NCI-H345 treated with DMSO at 0.1 percent for 48 hours (cell line): Measurements from ENCODE around the gene SLC9A9.
A peak's percentile ranks its signal among the peaks of the same experiment; 100 is the strongest.

Source experiments
- DNase-seq: peaks from one replicate; lab custom pipeline; 2025; ENCODE audit not compliant: unreplicated experiment; lab: John Stamatoyannopoulos, UW

The SLC9A9 gene

DNA sequence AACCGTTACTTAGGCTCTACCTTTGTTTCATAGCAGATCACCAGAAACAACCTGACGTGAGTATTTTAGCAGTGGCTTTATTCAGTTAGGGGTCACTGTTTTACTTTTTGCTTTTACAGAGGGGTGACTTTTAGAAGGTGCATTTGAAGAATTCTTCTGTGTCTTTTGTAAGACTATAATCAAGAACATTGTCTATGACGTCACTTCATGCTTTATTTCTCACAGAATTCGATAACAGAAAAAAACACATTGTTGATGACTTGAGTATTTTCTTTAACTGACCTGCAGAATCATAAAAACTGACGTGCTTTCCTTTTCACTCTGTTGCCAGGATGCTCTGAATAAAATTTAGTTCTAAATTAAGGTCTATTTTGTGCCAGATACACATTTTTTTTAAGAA lies 244.5 kb downstream of the SLC9A9 start:
- no peak for DNase-seq

GRCh38 chr3:143601723-143602484 lies 246.4 kb downstream of the SLC9A9 start:
- DNase-seq: no peak

DNA sequence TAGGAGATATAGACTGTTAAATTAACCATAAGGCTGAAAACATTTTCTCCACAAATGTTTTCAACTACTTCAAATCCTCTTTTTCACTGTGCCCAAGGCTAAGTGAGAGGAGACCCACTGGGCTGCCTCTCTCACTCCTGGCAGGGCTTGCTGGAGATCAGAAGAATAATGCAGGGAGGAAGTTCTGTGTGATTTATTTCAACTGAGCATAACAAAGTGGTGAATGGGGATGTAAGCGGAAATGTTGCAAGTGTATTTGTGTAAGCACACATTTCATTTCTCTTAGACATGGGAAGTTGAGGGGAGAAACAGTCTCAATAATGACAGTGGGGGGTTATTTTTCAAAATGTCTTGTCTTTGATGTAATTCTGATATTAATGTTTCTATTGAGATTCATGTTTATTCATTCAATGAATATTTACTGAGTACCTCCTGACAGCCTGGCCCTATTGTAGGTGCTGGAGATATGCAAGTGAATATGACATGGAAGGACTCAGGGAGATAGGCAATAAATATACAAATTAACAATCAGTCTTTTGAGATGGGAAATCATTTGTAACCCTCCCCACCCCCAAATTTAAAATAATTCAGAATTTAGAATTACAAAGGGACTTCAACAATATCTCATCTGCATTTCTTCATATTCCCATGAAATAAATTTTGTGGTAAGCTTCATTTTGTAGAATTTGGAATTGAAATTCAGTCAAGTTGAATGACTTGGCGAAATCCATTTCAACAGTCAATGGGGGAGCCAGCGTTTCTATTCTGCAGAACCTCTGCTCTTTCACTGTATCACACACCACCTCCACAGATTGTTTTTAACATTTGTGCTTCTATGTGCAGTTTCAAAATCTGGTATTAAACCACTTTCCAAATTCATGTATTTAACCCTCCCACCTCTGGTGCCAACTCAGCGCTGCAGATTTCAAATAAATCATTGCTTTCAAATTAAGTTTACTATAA lies 247.2 kb downstream of the SLC9A9 start:
- peak; percentile 16 for DNase-seq

GRCh38 chr3:143597774-143598652 lies 250.3 kb downstream of the SLC9A9 start:
- no peak for DNase-seq

GRCh38 chr3:143596957-143597642 lies 251.2 kb downstream of the SLC9A9 start:
- no peak for DNase-seq

- no peak for DNase-seq
Measured at GRCh38 chr3:143595456-143596077, 252.7 kb downstream of the SLC9A9 start.

DNA sequence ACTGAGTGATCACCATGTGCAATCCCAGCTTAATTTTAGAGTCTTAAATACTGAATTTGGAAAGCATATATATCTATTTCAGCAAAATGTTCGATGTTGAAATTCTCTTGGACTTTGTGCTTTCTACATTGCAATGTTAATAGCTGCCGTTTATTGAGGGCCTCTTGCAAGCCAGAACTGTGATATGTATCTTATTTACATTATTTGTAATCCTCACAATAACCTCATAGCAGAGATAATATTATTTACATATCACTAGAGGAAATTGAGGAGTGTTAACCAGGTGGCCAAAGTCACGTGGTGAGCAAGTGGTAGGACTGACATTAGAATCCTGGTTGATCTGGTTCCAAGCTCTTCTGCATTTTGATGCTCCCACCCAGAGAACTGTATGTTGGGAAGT lies 254.1 kb downstream of the SLC9A9 start:
- no peak for DNase-seq

- no peak for DNase-seq
Measured at GRCh38 chr3:143590660-143591059, 257.6 kb downstream of the SLC9A9 start.

GRCh38 chr3:143586576-143586975 lies 261.7 kb downstream of the SLC9A9 start:
- no peak for DNase-seq

DNA sequence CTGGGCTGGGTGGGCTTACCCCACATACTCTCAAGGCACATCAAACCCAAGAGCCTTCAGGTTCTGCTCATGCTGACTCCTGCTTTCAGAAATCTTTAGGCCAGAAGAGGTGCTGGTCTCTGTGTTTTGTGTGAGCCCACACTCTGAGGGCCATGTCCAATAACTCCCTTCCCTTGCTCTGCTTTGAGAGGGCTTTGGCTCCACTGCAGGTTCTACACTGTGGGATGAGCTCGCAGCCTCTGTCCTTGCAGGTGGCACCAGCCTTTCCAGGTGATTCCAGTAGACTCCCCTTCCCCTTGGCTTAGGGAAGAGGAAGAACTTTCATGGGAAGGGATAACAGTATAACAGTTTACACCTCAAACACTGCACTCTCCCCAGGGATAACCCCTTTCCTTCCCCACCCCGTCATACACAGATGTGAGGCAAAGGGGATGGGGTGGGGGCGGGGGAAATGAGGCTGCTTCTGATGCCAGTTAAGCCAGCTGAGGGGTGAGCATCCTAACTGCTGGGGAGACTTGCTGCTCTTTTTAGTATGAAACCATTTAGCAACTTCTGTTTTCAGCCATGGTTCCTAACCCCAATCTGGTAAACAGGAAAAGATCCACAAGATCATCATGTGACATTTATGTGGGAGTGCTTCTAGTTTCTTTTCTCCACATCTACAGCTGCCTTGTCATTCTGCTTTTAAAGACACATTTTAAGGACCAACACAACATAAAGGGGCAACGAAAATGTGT lies 262.4 kb downstream of the SLC9A9 start:
- no peak for DNase-seq

GRCh38 chr3:143584474-143584873 lies 263.8 kb downstream of the SLC9A9 start:
- DNase-seq: no peak

- DNase-seq: no peak
Measured at GRCh38 chr3:143581972-143582722, 266.1 kb downstream of the SLC9A9 start.

DNA sequence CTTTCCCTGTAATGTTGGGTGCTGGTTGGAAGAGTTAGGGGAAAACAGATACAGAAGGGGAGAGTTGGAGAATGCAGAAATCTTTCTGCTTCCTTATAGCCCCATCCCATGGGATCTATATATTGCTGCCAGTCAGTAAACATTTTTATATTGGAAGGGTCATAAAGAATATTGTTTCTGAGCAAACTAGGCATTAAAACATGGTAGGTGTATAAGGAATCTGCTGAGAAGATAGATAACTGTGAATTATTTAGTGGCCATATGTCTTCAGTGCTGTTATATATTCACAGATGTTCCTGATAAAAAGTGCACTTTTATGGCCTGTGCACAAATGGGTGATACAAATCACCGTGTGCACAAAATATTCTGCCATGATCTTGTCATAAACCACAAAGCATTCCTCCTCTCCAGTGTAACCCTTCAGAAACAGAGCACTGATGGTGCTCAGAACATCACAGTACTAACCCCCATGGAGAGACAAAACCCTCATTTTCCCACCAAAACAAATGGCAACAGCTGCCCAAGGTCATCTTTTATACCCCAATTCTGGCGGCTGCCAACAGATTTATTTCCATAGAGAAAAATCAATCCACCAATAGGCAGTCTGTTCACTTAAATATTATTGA lies 269.3 kb downstream of the SLC9A9 start:
- no peak for DNase-seq

- DNase-seq: no peak
Measured at GRCh38 chr3:143576568-143577270, 271.5 kb downstream of the SLC9A9 start.

GRCh38 chr3:143574933-143575332 lies 273.3 kb downstream of the SLC9A9 start:
- no peak for DNase-seq

DNA sequence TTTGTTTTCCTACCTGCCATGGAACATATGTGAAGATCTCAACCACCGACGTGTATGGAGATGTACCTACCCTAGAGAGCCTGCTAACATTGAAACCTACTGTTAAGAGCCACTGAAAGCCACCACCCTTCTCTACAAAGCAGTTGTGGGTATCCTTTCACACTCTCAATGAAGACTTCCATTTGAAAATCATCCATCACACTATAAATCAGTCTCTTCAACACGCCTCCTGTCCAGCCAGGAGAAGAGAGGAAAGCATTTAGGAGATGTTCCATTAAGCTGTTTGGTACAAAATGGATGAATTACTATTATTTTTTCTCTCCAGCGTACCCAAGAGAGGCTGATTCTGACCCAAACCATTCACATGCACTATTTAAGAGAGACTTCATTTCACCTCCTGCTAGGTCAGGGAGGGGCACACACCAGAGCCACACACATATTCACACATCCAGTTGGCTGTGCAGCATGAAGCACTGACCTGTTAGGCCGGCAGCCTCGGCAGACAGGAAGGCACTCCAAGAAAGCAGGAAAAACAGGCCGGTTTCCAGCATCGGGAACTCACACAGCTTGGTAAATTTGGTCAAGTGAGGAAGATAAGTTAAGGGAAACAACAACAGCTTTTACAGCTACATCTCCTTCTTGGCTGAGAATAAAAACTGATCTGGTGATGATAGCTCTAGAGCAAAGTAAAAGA lies 274.5 kb downstream of the SLC9A9 start:
- DNase-seq: no peak

- DNase-seq: no peak
Measured at GRCh38 chr3:143571548-143571947, 276.7 kb downstream of the SLC9A9 start.
